Activated T-cell treated with anti-CD3 and anti-CD28 coated beads for 24 hours (primary cell): ENCODE measurements around the gene BST2.

Experiments used
- DNase-seq: peaks from one replicate; pipeline ENCODE4 v3.0.0-alpha.2; 2020; ENCODE audit warnings: low read depth

The BST2 gene

DNA sequence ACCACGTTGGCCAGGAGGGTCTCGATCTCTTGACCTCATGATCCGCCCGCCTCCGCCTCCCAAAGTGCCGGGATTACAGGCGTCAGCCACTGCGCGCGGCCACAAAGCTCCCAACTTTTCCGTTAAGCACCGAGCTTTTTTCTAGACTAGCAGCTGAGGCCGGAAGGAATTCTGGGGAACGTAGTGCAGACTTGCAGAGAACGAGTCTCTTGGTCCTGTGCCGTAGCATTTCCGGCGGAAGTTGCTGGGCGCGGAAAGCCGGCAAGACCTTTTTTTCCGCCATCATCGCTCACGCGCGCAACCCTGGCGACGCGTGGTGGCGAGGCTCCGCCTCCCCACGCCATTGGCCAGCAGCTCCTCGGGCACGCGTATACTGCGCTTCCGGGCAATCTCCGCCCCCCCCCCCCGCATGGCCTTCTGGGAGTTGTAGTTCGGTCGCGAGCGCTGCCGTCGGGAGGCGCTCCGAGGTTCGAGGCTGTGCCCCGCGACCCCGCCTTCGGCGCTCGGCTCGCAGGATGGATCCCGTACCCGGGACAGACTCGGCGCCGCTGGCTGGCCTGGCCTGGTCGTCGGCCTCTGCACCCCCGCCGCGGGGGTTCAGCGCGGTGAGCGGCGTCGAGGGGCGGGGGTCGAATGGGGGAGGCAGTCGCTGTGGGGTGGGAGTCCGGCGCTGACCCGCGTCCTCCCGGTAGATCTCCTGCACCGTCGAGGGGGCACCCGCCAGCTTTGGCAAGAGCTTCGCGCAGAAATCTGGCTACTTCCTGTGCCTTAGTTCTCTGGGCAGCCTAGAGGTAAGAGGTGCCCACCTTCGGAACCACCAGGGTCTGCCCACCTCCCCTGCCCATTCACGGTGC, 14.4 kb upstream of the BST2 start, which contains the start of gene MVB12A:
Gene MVB12A, plus strand, starts transcription at position 427 of the 854 bp plus-strand sequence. Its CDS starts 89 bp downstream, at position 516.
- DNase-seq = peak; percentile 93

DNA sequence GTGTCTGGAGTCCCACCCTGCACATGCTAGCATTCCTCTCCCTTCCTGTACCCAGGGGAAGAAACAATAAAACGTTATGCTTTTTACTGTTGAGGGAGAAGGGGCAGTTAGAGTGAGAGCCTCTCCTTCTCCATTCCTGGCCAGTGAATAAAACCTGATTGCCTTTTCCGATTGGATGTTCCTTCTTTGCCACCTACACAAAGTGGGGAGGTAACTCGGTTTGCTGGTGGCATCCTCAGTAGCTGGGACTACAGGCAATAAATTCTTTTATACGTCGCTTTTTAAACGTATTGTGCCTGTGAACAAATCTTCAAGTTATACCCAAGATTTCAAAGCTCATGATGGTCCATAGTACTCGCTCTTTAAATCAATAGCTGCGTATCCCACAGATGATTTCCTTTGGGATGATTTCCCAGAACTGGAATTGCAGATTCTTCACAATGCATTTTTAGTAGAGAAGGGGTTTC, 13.8 kb upstream of the BST2 start:
- DNase-seq = no peak

DNA sequence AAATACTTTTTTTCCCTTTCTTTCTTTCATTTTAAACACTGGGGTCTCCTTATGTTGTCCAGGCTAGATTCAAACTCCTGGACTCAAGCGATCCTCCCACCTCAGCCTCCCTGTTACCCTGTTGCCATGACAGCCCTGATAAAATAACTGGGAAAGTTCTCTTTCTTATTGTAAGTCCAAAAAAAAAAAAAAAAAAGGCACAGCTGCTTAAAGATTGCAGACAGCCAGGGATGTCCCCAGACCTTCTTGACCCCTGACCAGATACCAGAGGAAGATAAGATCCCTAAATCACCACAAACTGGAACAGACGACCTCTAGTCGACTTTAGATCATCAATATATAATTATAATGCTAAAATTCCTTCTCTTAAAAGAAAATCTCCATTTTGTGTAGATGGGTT, 13.3 kb upstream of the BST2 start:
- no peak for DNase-seq

DNA sequence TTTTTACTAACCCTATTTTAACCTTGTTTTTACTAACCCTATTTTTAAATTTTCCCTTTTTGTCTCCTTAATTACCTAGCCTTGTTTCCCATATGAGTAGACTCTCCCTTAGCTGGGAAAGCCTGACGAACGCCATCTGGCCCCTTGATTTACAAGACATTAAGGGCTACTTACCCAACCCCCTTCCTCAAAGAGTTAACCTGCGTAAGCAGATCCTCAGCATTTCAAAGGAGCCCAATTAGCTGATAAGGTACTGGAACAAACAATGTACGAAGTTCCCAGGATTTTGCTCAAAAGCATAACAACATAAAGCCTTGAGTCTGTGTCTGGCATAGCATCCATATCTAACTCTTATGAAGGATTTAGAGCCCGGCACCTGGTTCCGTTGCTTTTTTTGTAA, 9.7 kb upstream of the BST2 start:
- no peak for DNase-seq

DNA sequence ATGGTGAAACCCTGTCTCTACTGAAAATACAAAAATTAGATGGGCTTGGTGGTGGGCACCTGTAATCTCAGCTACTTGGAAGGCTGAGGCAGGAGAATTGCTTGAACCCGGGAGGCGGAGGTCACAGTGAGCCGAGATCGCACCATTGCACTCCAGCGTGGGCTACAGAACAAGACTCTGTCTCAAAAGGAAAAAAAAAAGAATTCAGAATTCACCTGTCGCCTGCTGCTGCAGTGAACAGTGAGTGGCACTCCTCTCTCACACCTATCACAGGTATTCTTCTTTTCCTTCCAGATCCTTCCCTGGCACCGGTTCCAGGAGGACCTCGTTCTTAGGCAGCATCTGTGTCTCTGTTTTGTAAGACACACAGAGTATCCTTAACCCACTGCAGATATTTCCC, 8.7 kb upstream of the BST2 start:
- DNase-seq = no peak

- no peak for DNase-seq
These were observed 6.4 kb upstream of the BST2 start for GRCh38 chr19:17411801-17412200.

DNA sequence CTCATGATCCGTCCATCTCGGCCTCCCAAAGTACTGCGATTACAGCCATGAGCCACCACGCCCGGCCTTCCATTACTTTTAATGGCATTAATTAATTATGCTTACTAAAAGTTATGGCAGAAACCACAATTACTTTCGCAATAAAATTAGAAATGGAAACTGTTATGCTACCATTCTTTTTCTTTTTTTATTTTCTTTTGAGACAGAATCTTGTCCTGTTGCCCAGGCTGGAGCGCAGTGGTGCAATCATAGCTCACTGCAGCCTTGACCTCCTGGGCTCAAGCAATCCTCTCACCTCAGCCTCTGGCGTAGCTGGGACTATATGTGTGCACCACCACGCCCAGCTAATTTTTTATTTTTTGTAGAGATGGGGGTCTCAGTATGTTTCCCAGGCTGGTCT, 4.6 kb upstream of the BST2 start:
- DNase-seq = no peak

GRCh38 chr19:17406887-17407196, 1.4 kb upstream of the BST2 start:
- DNase-seq = no peak

- DNase-seq = no peak
These were observed 836 bp upstream of the BST2 start for GRCh38 chr19:17406046-17406886.

- no peak for DNase-seq
These were observed 695 bp downstream of the BST2 start for GRCh38 chr19:17404621-17405249.

GRCh38 chr19:17404015-17404414, 1.4 kb downstream of the BST2 start:
- no peak for DNase-seq

DNA sequence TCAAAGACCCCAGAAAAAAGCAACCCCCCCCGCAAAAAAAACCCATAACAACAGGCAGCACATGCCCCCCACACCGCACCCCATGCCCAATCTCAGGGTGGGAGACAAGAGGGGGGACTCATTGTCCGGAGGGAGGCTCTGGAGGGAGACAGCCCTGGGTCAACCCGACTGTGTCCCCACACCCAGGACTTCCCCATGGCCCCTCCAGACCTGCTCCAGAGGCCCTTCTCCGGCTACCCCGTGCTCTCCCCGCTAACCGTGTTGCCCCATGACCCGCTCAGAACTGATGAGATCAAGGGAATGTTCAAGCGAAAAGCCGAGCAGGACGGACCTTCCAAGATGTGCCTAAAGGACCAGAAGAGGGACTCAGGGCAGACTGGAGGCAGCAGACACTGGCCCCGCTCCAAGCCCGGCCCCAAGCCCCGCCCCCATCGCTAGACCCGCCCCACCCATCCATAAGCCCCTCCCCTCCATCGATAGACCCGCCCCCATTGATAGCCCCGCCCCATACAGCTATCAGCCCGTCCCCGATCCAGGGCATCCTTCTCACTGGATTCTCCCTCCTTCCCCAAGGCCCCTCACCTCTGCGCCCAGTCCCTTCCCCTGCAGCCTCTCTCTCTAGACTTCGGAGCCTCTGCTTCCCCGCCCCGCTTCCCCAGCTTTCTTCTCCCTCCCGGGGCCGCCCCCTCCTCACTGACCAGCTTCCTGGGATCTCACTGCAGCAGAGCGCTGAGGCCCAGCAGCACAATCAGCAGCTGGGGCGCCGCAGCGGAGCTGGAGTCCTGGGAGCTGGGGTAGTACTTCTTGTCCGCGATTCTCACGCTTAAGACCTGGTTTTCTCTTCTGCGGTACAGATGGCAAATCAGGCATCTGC, 2.2 kb downstream of the BST2 start:
- no peak for DNase-seq

DNA sequence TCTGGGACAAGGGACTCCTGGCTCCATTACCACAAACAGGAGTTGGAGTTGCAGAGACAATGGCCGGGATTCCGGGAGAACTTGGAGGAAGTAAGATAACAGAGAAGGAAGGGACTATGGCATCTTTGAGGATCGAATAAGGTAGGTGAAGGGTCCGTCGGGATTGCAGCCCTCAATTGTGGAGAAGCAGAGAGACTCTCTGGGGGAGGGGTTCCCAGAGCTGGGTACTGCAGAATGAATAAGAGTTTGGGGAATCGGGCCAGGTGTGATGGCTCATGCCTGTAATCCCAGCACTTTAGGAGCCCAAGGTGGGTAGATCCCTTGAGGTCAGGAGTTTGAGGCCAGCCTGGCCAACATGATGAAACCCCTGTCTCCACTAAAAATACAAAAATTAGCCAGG, 3.8 kb downstream of the BST2 start:
- DNase-seq = no peak

DNA sequence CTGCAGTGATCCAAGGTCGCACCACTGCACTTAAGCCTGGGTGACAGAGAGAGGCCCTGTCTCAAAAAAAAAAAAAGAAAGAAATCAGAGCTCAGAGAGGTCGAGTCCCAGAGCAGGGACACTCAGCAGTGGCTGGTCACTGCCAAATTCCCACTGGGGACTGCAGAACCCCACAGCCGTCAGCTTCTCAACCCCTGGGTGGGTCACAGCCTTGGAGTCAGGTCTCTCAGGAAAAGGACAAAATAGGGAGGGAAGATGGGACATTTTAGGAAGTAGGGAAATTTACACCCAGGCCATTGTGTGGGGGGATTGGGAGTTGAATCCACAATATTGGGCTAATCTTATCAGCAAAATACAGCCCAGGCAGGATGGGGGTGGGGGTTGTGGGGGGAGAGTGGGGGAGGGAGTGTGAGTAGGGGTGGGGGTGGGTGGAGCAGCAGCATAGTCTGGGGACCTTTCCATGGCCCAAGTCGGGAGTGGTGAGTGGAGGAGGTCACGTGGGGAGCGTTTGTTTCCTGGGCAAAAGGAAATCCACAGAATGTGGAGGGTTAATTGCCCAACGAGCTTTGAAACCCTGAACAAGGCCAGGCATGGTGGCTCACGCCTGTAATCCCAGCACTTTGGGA, 6.4 kb downstream of the BST2 start:
- no peak for DNase-seq

- DNase-seq = peak; percentile 61
These were observed 10.5 kb downstream of the BST2 start for GRCh38 chr19:17394891-17395415.

DNA sequence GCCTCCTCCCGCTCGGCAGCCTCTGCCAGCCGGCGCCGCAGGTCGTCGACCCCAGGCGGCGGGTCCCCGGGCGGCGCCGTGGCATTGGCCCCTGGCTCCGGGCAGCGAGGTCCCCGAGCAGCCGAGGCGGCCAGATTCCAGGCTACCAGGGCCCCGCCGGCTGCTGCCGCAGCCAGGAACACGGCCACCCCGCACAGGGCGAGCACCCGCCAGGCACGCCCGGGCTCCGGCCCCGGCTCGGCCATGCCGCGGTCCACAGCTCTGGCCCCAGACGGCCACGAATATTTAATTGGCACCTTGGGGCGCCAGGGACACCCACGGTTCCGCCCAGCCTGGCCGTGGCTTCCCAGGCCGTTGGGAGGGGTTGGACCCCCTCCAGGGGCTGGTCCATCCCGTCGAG, 11.5 kb downstream of the BST2 start, which contains the start of gene CCDC194:
Gene CCDC194, minus strand, starts transcription at position 283 of the 400 bp plus-strand sequence. Its CDS starts 38 bp downstream, at position 245.
- DNase-seq = no peak

DNA sequence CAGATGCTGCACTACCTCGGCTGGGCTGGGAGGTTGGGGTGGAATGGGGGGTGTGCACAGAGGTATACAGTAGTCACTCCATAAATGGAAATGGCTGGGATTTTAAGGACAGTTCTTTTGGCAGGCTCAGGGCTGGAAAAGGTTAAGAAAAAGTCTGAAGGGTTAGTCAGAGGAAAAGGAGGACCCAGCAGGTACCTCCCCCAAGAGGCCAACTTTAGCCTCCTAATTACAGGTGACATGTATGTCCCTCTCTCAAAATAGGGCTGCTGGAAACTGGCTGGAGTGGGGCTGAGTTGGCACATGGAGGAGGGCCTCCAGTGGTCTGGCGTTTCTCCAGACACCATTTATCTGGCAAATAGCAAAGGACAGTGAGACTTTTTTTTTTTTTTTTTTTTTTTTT, 12.4 kb downstream of the BST2 start:
- no peak for DNase-seq

- no peak for DNase-seq
These were observed 13.9 kb downstream of the BST2 start for GRCh38 chr19:17391371-17392151.

DNA sequence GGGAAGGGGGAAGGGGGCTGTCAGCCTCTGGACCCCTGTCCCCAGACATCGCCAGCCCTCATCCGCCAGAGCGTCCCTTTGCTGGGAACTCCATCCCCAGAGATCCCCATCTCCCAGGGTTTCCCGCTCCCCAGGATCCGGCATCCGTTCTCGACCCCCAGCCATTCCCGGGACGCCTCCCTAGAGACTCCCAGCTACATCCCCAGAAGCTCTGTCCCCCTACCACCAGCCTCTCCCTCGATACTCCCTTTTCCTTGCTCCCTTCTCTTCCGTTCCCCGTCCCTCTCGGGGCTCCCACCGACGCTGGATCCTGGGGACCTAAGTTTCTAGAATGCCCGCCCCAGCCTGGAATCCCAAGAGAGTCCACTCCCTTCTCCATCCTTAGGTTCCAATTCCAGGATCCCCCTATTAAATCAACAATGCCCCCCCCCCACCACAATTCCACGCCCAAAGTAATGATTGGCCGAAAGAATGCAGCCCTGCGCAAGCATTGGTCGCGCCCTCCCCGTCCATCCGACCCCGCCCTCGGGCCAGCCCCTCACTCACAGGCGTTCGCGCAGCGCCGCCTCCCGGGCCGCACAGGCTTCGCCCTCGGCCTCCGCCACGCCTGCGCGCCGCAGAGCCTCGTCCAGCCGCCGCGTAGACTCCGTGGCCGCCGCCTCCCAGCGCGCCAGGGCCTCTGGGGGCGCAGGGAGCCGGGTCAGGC, 14.6 kb downstream of the BST2 start:
- DNase-seq = peak; percentile 88
